ENCODE data around the gene EIF3K. TPM values are rescaled to one million over a fixed set of nuclear protein-coding genes. Genes with fewer than 3 reads are reported as not detected.
A peak's percentile ranks its signal among the peaks of the same experiment; 100 is the strongest.

The EIF3K gene
- total and polyA plus RNA-seq, 2 of the 13 experiments (the other 11 are each of a cell fraction or from before 2014, with no cell fraction given) = 179 to 258 TPM

DNA sequence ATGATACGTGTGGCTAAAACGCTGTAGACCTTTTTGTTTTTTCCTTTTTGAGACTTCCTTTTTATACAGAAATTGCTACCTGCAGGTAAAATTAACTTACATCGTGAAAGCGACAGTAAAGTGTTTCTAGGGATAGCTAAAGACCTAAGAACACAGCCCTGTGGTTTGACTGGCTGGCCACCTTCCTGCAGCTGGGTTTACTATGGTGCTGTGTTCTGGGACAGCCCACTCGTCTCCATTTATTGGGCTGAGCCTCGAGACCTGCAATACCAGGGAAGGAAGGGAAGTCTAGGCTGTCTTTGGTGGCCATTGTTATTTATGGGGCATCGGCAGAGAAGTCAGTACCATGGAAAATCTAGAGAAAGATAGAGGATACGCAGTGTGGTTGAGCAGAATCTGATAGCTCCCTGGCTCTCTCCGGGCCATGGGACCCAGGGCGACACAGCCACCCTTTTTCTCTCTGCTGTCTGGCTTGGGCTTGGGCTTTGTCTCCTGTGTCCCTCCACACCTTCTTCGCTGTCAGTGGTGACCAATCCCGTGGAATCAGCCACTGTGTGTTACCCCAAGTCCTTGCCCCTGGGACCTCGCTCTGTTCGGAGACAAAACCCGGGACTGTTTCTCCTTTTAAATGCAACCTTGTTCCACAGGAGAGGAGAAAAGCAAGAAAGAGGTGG, 59.4 kb downstream of the EIF3K start:
- TF ChIP-seq TBX2 (CRISPR knock-in tag; IDR thresholded peaks at IDR 0.05; ENCODE audit: borderline replicate concordance) = no peak
- TF ChIP-seq ZKSCAN5 (CRISPR knock-in tag; IDR thresholded peaks at IDR 0.05) = no peak
- TF ChIP-seq ZNF234 (CRISPR knock-in tag; conservative IDR thresholded peaks at IDR 0.05) = no peak
- TF ChIP-seq MED13 (CRISPR knock-in tag; IDR thresholded peaks at IDR 0.05) = no peak
- TF ChIP-seq, protein P1, sequence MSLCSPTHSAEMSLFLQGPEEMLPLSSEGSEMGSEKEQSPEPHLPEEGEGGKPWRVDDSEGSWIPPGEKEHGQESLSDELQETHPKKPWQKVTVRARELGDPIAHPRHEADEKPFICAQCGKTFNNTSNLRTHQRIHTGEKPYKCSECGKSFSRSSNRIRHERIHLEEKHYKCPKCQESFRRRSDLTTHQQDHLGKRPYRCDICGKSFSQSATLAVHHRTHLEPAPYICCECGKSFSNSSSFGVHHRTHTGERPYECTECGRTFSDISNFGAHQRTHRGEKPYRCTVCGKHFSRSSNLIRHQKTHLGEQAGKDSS (CRISPR knock-in tag; IDR thresholded peaks at IDR 0.05; ENCODE audit: borderline replicate concordance, low read depth) = no peak
- no peak for TF ChIP-seq ZNF878 (CRISPR knock-in tag; IDR thresholded peaks at IDR 0.05)
- peak; percentile 63 for TF ChIP-seq RBM22 (optimal IDR thresholded peaks at IDR 0.05; ENCODE audit: low read length)
- TF ChIP-seq CCDC6 (CRISPR knock-in tag; IDR thresholded peaks at IDR 0.05) = no peak
- no peak for TF ChIP-seq RBFOX2 (IDR thresholded peaks at IDR 0.05; ENCODE audit: low read depth, low read length)
- H3K4me3 ChIP-seq (replicated peaks in 1 of 3; ENCODE audit: insufficient read depth in 1 of 3, low read depth in 2 of 3, low read length in 3 of 3) = no peak overlapping the region
- FAIRE-seq (no peak), ATAC-seq (no peak), DNase-seq (ENCODE audit: low spot score) (no peak)
- H3K36me3 ChIP-seq (replicated peaks in 1 of 2; ENCODE audit: control insufficient read depth in 1 of 2, insufficient read depth in 2 of 2, low read length in 2 of 2) = peaks cover 14 to 52% of the 10 kb centered on the region in 2 experiments
- no peaks in the 10 kb centered on the region for H3K9me3 ChIP-seq (ENCODE audit: low read length)
- CTCF ChIA-PET (ENCODE audit: low intra/inter-chr PET ratio, low total read pairs) = no interaction called here
- BruUV-seq (replicated peaks) = no TSS peak
- peaks cover 93% of the 10 kb centered on the region for H3K79me2 ChIP-seq (ENCODE audit: insufficient read depth, low read length)
- POLR2A ChIA-PET = interaction anchor here (2.2 kb wide), 1 partner anchor 31 kb away, joined by 8 read pairs; the partner anchor contains the start of gene ACTN4
- 96% methylated on average over 15 of the region's 15 CpGs for WGBS (ENCODE audit: low lambda C conversion rate)
- intact Hi-C loops (cut with micrococcal nuclease; ENCODE audit: unreplicated experiment) = no loop called here
- no peak overlapping the region for H3K4me2 ChIP-seq (ENCODE audit: low read depth, low read length)
- H2AFZ ChIP-seq (ENCODE audit: low read length) = no peak overlapping the region
- H3K9ac ChIP-seq (ENCODE audit: insufficient read depth, low read depth, low read length) = no peak overlapping the region
- H3K27me3 ChIP-seq (ENCODE audit: control insufficient read depth in 1 of 2, insufficient read depth in 2 of 2, low read length in 2 of 2) = no peaks in the 10 kb centered on the region
- H3K4me1 ChIP-seq (ENCODE audit: insufficient read depth, low read length) = peaks cover 95% of the 10 kb centered on the region
- in situ Hi-C loops (cut with HindIII; ENCODE audit: extremely low pct_ligation_motif_present, low pct_unique_long_range_greater_than_20kb) = no loop called here
- peaks cover 51% of the 10 kb centered on the region for H4K20me1 ChIP-seq (ENCODE audit: insufficient read depth, low read length)
- peak overlapping the region; percentile 20 for H3K27ac ChIP-seq (ENCODE audit: extremely low read length, insufficient read depth, low read length)

Data from HepG2 (cell line).